ENCODE measurements around the gene ZNF444.
"Not testable (repeated sequence)": the region's sequence is repeated elsewhere in the genome, so short reads cannot be mapped to it uniquely, and the experiment has no call there.

Gene ZNF444

DNA sequence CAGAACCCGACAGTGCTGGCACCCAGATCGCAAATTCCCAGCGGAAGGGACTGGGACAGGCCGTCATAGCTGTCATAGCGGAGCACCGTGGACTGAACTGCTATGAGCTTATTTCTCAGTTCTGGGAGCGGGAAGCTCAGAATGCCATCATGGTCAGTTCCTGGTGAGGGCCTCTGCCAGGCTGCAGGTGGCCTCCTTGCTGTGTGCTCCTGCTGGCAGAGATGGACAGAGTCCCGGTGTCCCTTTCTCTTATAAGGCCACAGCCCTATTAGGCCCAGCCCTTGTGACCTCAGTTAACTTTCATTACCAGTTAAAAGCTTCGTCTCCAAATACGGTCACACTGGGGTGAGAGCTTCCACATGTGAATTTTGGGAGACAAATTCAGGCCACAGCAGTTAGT, 4.6 kb downstream of the ZNF444 start:
- no peak for DNase-seq (ENCODE audit: low spot score)

DNA sequence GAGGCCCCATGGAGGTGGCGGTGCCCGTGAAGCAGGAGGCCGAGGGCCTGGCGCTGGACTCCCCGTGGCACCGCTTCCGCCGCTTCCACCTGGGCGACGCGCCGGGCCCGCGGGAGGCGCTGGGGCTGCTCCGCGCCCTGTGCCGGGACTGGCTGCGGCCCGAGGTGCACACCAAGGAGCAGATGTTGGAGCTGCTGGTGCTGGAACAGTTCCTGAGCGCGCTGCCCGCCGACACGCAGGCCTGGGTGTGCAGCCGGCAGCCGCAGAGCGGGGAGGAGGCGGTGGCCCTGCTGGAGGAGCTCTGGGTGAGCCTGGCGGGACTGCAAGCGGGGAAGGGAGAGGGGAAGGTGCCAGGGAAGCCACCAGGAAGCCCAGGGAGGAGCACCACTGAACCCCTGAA, 5.8 kb downstream of the ZNF444 start:
- DNase-seq (ENCODE audit: low spot score) = no peak

DNA sequence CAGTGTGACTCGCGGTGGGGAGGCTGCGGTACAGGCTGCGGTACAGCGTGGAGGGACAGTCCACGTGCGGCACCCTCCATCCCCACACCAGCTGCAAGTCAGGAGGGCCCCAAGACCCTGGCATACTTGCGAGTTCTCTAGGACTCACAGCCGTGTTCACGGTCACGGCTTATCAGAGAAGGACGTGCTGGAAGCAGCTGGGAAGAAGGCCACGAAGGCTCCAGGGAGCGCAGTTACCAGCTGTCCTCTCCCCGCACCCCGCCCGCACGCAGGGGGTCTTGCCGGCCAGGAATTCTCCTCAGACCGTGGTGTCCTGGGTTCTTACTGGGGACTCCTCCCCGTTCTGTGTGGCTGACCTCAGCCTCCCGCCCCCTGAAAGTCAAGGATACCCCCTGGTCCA, 6.2 kb downstream of the ZNF444 start:
- DNase-seq (ENCODE audit: low spot score) = no peak

DNA sequence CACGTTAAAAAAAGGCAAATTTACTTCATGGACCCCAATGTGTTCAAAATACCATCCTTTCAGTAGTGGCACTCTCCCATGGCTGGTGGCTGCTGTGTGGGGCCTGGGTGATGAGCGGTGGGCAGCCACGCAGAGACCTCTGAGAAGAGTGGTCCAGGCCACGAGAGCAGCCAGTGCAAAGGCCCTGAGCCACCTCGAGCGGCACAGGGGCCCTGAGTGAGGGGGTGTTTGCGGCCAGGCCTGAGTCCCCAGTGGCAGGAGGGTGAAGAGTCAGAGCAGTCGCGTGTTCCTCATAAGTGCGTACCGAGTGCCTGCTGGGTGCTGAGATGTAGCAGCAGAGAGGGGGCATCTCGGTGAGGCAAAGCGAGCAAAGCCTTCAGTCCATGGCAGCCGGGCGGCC, 7.0 kb downstream of the ZNF444 start:
- no peak for DNase-seq (ENCODE audit: low spot score)

DNA sequence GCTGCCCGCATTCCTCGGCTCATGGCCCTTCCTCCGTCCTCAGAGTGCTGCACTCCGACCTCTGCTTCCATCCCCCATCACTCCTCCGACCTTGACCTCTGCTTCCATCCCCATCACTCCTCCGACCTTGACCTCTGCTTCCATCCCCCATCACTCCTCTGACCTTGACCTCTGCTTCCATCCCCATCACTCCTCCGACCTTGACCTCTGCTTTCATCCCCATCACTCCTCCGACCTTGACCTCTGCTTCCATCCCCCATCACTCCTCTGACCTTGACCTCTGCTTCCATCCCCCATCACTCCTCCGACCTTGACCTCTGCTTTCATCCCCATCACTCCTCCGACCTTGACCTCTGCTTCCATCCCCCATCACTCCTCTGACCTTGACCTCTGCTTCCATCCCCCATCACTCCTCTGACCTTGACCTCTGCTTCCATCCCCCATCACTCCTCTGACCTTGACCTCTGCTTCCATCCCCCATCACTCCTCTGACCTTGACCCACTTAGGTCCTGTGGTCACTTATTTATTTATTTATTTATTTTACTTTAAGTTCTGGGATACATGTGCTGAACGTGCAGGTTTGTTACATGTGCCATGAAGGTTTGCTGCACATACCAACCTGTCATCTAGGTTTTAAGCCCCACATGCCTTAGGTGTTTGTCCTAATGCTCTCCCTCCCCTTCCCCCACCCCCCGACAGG, 8.0 kb downstream of the ZNF444 start:
- DNase-seq (ENCODE audit: low spot score) = not testable (repeated sequence)

DNA sequence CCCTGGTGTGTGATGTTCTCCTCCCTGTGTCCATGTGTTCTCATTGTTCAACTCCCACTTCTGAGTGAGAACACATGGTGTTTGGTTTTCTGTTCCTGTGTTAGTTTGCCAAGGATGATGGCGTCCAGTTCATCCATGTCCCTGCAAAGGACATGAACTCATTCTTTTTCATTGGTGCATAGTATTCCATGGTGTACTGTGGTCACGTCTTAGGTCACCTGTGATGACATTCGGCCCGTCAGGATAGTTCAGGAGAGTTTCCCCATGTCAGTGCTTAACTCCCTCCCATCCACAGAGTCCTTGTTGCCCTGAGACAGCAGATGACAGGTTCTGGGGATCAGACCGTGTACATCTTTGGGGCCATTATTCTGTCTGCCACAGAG, 8.6 kb downstream of the ZNF444 start:
- DNase-seq (ENCODE audit: low spot score) = no peak

DNA sequence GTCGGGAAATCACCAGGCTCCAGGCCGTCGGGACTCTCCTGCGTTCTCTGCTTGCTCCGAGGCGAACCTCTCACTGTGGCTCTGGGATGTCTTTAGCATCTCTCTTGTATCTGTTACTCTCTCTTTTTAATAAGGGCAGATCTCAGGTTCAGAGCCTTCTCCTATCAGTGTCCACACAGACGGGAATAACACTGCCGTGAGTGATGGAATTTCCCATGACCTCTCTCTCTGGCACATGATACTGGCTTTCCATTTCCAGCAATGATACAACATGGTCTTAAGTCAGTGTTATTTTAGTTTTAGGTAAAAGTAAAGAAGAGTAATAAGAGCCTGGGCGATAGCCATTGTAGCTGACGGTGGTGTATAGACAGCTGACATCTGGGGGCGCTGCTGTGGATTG, 9.3 kb downstream of the ZNF444 start:
- DNase-seq (ENCODE audit: low spot score) = no peak

DNA sequence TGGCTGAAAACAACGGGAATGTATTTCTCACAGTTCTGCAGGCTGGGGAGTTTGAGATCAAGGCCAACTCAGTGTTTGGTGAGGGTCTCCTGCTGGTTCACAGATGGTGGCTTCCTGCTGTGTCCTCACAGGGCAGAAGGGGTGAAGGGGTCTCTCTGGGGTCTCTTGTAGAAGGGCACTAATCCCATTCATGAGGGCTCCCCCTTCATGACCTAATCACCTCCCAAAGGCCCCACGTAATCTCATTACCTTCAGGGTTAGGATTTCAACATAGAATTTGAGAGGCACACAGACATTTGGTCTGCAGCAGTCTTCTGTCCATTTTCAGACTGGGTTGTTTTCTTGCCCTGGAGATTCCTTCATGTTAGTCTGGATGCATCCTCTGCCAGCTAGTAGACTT, 11.6 kb downstream of the ZNF444 start:
- DNase-seq (ENCODE audit: low spot score) = no peak

DNA sequence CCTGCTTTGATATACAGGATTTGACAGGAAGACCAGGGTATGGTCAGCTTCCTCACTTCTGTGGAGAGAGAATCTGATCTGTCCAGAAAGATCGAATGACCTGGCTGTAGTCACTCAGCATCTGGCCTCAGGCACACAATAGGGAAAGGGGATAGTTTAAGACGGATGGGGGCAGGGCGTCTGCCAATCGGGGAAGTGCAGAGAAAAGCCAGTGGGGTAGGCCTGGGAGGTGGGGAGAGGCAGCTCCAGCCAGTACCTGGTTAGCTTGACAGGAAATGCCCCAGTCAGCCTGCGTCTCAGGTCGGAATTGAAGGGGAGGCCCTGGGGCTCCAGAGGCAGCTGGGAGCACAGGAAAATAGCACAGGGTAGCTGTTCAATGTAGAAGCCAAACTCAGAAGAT, 12.4 kb downstream of the ZNF444 start:
- no peak for DNase-seq (ENCODE audit: low spot score)

DNA sequence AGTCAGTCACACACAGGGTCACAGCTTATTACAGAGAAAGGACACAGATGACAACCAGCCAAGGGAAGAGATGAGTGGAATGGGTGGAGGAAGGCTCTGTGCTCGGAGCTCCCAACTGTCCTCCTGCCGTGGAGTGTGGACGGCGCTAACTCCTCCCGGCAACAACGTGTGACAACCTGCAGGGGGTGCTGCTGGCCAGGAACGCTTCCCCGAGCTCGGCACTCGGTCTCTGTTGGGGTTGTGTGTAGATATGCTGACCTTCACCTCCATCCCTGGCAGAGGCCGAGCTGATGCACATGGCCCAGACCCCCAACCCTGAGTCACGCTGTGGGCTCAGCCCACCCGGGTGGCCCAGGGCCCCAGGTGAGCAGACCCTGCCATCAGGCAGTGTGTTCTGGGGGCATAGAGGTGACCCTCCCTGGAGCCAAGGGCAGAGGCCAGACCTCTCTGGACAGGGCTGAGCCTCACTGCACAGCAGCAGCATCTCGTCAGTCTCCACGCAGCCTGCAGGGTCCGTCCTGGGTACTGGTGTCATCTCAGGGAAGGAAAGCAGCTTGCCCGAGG, 14.1 kb downstream of the ZNF444 start:
- DNase-seq (ENCODE audit: low spot score) = no peak

DNA sequence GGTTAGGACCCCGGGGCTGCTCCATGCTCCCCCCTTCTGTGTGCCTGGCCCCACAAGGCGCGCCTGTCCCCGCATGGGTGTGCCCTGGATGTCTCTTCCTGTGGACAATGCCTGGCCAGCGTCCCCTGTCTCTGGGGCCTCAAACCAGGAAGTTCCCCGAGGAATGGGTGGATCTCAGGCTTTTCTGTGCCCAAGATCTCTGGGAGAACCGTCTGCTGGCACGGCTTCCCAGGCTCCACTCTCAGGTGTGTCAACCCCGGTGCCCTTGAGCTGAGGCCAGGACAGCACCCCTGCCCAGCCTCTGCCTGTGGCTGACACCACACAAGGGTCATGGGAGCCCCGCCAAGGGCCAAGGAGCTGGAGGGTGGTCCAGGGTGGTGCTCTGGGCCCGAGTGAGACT, 15.7 kb downstream of the ZNF444 start:
- no peak for DNase-seq (ENCODE audit: low spot score)

DNA sequence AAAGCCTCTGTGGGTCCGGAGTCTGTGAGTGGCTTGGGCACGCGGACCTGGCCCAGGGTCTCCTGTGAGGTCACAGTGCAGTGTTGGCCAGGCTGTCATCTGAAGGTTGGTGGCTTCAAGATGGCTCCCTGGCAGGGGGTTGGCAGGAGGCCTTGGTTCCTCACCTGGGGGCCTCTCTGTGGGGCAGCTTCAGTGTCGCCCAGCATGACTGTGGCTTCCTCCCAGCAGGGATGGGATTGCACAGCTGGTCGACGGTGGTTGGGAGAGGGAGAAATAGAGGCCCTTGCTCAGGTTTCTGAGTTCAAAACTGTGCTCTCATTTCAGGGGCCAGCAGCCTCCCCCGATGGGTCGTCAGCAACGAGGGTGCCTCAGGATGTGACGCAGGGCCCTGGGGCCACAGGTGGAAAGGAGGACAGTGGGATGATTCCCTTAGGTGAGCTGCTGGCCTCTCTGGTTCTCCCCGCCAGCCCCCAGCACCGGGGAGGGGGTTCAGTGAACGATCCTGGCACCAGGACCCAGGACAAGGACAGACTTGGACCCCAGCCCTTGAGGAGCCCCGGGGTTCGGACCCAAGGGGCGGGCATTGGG, 17.2 kb downstream of the ZNF444 start:
- no peak for DNase-seq (ENCODE audit: low spot score)

DNA sequence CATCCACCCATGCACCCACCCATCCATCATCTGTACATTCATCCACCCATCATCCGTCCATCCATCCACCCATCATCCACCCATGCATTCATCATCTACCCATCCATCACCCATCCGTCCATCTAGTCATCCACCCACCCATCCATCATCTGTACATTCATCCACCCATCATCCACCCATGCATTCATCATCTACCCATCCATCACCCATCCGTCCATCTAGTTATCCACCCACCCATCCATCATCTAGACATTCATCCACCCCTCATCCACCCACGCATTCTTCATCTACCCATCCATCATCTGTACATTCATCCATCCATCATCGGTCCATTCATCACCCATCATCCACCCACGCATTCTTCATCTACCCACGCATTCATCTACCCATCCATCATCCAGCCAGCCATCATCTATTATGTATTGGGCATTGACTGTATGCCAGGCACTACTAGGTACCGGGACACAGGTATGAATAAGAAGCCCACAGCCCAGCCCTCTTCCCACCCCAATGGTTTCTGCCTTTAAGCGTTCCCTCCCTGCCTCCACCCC, 18.0 kb downstream of the ZNF444 start:
- no peak for DNase-seq (ENCODE audit: low spot score)

DNA sequence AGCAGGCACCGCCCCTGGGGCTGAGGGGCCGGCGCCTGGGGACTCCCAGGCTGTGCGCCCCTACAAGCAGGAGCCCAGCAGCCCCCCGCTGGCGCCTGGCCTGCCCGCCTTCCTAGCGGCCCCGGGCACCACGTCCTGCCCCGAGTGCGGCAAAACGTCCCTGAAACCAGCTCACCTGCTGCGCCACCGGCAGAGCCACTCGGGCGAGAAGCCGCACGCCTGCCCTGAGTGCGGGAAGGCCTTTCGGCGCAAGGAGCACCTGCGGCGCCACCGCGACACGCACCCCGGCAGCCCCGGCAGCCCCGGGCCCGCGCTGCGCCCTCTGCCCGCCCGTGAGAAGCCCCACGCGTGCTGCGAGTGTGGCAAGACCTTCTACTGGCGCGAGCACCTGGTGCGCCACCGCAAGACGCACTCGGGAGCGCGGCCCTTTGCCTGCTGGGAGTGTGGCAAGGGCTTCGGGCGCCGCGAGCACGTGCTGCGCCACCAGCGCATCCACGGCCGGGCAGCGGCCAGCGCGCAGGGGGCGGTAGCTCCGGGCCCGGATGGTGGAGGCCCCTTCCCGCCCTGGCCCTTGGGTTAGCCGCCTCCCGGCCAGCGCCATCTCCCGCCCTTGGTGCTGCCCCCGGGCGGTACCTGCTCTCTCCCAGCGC, 18.7 kb downstream of the ZNF444 start:
- no peak for DNase-seq (ENCODE audit: low spot score)

DNA sequence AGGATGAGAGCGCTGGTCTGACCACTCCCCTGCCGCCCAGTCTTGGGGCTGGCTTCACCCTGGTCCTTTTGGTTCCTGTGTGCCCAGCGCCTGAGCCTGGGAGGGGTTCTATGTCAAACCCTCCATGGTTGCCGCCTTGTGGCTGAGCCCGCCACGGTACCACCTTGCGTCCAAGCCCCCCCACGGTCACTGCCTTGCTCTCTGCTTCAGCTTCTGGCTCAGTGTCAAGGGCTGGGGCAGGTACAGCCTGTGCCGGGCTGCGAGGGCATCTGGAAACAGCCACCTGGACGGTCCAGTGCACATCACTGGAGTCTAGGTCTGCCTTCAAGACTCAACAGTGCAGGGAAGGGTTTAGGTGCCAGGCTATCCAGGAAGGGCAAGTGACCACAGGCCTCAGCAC, 20.4 kb downstream of the ZNF444 start:
- DNase-seq (ENCODE audit: low spot score) = no peak

DNA sequence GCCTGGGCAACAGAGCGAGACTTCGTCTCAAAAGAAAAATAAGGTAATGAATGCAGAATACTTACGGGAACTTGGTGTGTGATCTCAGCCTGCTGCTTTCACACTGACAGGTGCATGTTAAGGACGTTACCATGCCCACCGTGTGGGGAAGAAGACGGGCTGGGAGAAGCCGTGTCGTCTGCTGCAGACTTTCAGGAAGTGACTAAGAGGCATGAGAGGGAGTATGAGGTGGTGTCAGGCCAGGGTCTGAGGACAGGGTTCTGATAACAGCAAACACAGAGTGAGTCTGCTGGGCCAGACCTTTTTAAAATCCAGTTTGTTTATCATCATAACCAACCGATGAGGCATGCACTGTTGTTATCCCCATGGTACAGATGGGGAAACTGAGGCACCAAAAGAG, 21.2 kb downstream of the ZNF444 start:
- peak; percentile 59 for DNase-seq (ENCODE audit: low spot score)

DNA sequence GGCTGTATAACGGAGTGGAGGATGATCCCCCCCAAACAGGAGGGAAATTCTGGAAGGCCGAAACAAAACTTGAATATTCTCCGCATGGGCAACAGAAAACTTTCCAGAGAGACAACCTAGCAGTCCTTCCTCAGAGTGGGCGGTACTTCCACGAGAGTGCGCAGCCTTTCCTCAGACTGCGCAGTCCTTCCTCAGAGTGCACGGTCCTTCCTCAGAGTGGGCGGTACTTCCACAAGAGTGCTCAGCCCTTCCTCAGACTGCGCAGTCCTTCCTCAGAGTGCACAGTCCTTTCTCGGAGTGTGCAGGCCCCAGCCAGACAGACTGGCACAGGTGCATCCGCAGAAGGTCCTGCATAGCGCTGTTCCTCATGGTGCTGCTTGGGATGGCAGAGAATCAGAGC, 22.0 kb downstream of the ZNF444 start:
- no peak for DNase-seq (ENCODE audit: low spot score)

DNA sequence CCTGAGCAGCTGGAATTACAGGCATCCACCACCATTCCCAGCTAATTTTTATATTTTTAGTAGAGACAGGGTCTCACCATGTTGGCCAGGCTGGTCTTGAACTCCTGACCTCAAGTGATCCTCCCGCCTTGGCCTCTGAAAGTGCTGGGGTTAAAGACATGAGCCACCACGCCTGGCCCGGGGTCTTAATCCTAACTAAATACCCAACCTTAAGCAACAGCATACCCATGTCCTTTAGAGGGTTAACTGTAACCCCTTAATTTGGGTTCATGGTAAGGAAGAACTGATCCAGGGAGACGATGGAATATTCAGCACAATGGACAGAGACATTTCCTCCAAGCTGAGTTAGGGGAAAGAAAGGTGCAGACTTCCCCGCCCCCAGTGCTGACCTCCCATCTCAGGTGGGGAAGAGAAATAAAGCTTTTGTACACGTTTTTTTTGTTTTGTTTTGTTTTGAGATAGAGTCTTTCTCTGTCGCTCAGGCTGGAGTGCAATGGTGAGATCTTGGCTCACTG, 26.0 kb downstream of the ZNF444 start:
- no peak for DNase-seq (ENCODE audit: low spot score)

DNA sequence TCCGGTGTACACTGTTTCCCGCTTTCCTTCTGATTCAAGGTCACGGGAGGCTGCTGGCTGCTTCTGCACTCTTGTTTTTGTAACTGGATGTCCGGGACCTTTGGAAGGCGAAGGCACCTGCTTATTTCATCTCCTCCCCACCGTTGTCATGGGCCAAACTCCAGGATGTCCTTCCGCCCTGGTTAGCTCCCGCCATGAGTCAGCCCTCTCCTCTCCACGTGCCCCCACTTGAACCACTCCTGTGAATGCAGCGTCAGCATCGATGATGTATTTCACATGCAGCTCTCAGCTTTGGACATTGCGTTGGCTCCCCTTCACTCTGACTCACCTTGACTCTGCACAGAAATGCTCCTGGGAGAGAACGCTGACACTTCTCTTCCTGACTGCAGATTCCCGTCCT, 29.2 kb downstream of the ZNF444 start:
- DNase-seq (ENCODE audit: low spot score) = no peak

DNA sequence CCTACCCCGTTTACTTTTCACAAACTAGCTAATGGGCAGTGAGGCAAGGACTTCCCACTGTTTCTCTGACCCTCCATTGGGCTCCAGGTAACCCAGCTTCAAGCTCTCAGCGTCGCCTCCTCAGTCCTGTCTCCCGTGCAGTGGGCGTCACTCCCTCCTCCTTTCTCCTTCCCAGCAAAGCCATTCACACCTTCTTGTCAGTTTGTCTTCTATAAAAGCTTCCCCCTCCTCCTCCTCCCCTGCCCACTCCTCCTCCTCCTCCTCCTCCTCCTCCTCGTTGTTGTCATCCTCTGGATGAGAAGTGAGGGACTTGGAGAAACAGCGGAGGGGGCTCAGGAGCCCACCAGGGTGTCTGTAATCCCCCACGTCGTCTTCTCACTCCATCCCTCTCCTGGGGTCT, 33.0 kb downstream of the ZNF444 start:
- DNase-seq (ENCODE audit: low spot score) = no peak

DNA sequence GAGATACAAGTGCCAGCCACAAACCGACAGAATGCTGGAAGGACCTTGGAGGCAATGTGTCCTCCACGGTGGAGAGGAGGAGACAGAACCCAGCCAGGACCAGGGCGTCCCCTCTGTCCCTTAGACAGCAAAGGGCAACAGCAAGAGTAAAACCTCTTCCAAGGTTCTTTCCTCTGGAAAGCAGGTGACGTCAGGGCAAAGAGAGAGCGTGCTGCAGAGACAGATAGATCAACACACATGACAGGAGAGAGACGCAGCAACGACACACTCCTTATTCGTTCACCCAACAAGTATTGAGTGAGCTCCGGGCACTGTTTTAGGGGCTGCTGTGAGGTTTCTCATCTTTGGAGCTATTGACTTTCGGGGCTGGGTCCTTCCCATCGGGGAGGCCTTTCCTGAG, 33.5 kb downstream of the ZNF444 start:
- no peak for DNase-seq (ENCODE audit: low spot score)

DNA sequence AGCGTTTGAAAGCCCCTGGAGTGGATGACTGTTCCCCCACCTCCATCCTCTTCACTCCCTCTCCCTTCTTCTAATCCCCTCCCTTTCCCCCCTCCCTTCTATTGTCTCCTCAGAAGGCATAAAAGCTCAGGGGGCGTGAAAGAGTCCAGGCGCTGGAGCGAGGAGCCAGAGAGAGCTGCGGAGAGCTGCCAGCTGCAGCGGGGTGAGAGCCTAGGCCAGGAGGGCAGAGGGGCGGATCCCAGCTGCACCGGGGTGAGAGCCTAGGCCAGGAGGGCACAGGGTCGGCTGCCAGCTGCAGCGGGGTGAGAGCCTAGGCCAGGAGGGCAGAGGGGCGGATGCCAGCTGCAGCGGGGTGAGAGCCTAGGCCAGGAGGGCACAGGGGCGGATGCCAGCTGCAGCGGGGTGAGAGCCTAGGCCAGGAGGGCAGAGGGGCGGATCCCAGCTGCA, 34.8 kb downstream of the ZNF444 start, which contains the start of gene GALP:
GALP (plus strand) TSS at position 148 of the 447 bp plus-strand sequence. CDS start 1,101 bp downstream, outside the sequence.
- not testable (repeated sequence) for DNase-seq (ENCODE audit: low spot score)

DNA sequence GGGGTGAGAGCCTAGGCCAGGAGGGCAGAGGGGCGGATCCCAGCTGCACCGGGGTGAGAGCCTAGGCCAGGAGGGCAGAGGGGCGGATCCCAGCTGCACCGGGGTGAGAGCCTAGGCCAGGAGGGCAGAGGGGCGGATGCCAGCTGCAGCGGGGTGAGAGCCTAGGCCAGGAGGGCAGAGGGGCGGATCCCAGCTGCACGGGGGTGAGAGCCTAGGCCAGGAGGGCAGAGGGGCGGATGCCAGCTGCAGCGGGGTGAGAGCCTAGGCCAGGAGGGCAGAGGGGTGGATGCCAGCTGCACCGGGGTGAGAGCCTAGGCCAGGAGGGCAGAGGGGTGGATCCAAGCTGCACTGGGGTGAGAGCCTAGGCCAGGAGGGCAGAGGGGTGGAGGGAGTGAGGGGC, 35.2 kb downstream of the ZNF444 start:
- DNase-seq (ENCODE audit: low spot score) = not testable (repeated sequence)
